Measurements from ENCODE around the gene WSCD1.

WSCD1 gene

DNA sequence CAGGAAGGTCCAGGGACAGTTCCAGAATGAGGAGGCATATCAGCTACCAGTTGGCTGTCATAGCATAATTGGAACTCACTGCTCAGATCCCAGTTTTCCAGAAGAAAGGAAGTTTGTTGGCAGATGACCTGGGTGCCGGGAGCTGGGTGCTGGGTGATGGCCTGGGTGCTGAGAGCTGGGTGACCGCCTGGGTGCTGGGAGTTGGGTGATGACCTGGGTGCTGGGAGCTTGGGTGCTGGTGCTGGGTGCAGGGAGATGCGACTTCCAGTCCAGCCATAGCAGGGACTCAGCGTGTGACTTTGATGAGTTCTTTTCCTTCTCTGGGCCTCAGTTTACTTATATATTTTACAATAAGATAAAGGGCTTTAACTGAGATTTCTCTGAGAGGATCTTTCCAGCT is 18.0 kb downstream of the WSCD1 start:
- DNase-seq, result no peak

DNA sequence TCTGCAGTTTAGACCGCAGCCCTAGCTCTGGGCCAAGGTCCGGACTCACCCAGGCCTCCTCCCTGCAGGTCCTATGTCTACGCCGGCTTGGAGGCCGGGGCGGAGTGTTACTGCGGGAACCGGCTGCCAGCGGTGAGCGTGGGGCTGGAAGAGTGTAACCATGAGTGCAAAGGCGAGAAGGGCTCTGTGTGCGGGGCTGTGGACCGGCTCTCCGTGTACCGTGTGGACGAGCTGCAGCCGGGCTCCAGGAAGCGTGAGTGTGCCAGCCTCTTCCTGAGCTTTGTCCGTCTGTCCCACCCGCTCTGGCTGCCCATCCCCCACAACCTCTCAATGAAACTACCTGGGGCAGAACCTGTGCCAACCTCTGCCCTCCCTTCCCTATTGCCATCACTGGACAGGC is 20.1 kb downstream of the WSCD1 start:
- DNase-seq, result no peak

DNA sequence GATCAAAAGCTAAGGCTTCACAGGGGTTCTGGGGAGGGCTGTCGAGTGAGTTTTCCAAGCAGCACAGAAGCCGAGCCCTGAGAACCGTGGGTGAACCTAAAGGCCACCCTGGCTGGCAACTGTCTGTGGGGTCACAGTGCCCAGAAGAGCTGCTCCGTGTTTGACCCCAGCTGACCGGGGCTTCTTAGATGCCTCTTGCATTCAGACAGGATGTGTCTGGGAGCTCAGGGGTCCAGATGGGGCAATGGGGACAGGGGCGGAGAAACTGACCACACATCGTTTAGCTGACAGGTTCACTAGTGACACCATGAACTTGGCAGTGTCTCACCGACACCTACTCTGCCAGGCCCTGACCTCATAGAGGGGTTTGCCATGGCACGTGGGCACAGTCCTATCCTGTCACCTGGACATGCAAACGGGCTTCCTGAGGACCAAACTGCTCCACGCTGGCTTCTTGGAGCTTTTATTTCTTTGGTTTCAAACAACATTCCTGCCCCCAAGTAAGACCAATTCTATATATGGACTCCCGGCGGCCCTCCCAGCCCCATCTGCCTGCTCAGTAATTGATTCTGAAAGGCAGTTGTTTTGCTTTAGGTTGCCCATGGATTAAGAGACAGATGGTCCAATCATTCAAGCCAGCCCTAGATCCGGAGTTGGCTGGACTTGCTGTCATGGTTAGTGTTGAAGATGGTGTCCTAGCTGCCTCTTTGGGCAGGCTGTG is 22.2 kb downstream of the WSCD1 start:
- no peak for DNase-seq

DNA sequence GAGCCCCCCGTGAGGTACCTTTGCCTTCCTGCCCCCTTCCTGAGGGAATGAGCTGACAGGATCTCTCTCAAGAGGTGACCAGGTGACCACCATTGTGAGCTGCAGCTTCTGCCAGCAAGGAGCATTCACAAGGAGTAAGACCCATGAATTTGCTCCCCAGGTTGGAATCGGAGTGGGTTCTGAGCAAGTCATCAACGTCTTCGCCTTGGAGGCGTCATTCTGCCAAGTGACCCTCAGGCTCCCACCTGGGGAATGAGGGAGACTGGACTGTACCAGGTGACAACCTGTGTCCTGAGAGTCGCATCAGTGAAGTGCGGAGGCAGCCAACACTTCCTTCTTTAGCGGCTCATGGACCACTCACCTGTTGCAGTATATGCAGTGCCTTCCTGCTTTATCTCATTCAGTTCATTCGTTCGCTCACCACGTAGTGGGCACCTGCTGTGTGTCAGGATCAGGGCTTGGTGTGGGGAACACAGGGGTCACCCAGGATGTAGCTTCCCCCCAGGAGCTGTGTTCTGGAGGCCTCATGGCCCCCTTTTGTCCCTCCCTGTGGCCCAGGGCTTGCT is 22.8 kb downstream of the WSCD1 start:
- no peak for DNase-seq

DNA sequence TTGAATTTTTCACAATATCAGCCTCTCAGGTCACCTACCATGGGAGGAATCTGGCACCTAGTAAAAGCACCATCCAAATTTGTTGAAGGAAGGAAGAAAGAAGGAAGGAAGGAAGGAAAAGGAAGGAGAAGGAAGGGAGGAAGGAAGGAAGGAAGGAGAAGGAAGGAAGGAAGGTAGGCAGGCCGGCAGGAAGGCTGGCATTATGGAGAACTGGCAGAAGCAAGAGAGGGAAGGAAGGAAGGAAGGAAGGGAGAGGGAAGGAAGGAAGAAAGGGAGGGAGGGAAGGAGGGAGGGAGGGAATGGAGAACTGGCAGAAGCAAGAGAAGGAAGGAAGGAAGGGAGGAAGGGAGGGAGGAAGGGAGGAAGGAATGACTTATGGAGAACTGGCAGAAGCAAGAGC is 24.3 kb downstream of the WSCD1 start:
- no peak for DNase-seq

DNA sequence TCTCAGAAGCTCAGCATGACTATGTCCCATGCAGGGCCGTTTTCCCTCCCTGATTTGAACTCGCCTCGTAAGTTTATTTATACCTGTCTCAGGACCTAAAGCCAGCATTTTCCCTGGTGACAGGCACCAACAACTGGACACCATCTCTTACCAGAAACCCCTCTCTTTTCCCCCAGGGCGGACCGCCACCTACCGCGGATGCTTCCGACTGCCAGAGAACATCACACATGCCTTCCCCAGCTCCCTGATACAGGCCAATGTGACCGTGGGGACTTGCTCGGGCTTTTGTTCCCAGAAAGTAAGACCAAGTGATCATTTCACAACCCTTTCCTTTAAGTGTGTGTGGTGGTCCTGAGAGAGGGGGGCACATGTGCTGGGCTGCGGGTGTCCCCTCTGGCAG is 24.7 kb downstream of the WSCD1 start:
- DNase-seq, result no peak

DNA sequence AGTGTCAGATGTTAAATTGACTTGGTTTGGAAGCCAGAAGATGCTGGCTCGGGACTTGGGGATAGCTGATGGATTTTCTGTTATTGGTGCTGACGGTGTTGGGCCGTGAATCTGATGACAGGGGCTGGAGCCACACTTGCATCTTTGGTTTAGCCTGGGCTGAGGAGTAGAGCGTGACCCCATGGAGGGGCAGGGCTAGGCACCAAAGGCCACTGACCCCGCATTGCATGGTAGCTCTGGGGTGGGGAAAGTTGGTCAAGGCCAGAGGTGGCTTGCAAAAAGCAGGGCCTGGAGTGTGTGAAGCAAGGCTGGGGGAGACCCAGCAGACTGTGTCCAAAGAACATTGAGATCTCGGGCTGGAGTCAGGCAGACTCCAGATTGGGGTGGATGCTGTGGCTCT is 25.3 kb downstream of the WSCD1 start:
- no peak for DNase-seq

DNA sequence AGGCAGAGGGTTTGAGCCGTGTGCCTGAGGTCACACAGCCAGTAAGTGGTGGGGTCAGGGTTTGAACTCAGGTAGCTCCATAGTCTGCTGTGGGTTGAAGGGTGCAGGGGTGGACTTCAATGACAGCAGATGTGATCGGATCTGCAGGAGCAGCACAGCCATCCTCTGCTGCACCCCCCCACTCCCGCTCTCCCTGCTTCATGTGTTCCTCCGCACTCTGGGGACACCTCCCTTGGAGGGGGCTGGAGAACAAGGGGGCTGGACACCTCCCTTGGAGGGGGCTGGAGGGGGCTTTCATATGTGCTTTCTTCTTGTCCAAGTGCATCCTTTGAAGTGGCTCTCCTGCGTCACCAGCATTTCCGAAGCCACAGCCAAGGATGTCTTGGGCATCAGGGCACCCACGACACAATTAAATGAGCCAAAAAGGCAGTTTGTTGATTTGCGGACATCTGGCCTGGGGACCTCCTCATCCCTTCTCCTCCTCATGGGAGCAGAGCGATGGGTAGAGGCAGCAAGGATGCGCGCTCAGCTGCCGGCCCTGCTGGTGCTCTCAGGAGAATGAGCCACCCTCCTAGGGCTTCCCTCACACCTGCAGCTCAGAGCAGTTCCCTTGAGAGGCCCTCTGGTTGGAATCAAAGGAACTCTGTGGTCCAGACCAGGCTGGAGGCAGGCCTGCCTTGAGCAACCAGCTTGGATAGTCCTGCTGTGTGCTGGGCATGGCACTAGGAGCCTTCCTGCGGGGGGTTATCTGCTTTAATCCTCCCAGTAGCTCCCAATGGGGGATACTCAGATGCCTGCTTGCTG is 26.2 kb downstream of the WSCD1 start:
- no peak for DNase-seq

DNA sequence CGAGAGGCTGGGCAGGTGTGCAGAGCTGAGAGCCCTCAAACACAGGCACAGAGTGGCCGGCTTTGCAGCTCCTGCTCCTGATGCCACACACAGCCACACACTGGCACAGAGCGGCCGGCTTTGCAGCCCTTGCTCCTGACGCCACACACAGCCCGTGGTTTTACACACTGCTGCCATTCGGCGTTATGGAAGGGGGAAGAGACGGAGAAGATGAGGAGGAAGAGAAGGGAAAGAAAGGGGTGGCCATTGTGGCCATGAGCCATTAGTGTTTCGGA is 26.8 kb downstream of the WSCD1 start:
- no peak for DNase-seq

DNA sequence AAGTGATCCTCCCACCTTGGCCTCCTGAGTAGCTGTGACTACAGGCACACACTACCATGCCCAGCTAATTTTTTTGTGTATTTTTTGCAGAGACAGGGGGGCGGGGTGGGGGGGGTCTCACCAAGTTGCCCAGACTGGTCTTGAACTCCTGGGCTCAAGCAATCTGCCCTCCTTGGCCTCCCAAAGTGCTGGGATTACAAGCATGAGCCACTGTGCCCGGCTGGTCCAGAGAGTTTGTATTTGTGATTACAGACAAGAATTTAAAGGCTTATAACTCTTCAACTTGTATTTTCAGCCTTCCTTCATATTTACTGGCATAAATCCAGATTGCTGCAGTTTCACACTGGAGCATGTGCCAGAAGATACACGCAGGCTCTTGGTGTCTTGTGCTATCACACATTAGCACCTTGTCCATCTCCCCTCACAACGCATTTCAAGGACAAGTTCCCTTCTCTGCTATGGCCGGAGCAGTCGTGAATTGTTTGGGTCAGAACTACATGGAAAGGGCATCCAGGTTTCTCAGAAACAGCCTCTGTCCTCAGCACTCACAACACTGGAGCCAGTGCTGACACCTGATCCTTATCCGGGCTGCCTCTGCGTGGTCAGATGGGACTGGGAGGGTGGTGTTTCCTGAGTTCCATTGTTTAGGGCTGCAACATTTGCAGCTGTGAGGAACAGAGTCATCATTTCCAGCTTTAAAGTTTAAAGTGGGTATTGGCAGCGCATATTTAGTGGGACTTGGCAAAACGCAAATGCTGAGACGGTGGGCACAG is 28.1 kb downstream of the WSCD1 start:
- DNase-seq, result no peak

DNA sequence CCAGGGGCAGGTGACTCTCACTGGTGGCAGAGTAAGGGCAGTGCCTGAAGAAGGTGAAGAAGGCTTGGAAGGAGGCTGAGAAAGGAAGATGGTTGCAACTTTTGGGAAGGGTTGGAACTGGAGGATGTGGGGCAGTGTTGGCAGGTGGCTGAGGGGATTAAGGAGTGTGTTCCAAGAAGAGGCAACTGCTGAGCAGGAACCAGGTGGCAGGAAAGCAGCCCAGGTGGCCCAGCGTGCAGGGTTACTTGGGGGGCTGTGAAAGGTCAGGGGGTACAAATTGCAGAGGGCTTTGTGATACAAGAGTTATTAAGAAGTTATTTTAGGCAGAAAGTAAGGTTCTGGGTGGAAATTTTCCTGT is 28.6 kb downstream of the WSCD1 start:
- DNase-seq, result no peak

DNA sequence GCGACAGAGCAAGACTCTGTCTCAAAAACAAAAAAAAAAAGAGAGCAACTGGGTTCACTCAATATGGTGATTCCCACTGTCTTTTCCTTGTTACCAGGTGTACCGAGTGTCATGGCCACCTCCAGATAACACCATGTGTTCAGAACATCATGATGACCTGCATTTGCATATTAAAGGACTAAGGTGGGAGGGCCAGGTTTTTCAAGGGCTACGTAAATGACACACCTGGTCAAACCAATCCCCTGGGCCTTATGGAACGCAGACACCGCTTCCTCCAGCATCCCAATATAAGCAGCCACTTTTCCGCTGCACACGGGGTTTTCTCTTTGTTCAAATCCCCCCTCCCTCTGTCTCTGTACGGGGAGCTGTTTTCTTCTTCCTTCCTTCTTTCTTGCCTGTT is 29.3 kb downstream of the WSCD1 start:
- DNase-seq, result no peak

DNA sequence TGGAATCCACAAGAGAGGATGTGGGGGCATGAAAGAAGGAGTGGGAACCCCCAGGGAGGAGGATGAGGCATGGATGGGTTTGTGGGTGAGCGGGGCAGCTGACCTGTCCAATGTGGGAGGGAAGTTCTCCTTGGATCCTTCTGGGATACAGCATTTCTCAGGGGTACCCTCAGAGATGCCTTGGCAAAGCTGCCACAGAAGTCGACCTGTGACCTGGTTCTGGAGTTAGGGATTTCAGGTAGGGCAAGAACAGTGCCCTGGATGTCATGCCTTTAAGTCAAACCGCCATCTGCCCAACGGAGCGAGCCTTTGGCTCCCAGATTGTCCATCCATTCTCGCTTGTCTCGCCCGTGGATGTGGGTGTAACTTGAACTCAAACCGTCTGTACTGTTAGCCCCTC is 30.0 kb downstream of the WSCD1 start:
- no peak for DNase-seq

DNA sequence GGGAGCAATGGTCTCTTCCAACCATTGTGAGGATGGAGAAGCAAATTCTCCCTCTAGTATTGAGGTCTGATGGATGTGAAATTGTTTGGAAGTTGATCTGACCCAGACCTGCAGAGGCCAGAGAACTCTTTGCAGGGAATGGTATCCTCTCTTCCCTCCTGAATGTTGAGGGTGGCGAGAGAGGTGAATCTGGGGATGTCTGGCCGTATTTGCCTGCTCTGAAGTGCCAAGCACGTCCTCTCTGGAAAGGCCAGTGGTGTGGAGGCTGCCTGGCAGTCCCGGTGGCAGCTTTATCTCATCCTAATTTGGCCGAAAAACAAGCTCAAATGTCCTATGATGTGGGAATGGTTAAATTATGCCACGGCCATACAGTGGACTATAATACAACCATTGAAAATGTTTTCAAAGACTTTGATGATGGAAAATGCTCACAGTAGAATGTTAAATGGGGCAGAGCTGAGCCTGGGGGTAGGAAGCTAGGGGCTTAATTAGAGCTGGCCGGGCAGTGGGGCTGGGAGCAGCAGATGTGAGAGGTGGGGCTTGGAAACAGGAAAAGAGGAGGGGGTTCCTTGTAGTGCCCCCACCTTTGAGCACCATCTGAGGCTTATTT is 30.8 kb downstream of the WSCD1 start:
- no peak for DNase-seq

DNA sequence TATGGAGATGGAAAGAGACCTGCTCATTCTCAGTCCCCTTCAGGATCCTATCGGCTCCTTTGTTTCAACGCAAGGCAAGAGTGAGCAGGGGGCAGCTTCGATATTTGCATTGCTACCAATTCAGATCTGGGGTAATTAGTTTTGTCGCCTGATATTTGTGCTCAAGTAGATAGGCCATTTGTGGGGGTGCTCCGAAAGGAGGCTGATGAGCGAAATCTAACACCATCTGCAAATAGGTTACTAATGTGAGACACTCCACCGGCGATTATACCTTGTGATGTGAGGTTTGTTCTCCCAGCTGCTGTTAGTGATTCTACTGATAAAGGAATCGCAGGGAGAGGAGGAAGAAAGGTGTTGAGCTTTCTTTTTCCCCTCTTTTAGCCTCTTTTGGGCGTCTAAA is 31.5 kb downstream of the WSCD1 start:
- DNase-seq, result no peak

DNA sequence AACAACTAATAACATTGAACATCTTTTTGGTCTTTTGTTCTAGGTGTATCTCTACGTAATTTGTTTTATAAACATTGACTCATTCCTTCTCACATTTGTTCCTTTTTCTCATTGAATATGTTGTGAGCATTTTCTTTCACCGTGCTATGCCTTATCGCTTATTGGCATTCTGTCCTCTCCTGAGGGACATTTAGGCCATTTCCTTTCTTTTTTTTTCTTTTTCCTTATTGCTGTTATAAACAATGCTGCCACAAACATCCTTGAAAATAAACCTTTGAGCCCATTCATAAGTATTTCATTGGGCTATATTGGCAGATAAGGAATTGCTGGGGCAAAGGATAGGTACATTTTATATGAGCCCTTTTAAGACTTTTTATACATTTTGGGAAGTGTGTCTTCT is 32.4 kb downstream of the WSCD1 start:
- no peak for DNase-seq

DNA sequence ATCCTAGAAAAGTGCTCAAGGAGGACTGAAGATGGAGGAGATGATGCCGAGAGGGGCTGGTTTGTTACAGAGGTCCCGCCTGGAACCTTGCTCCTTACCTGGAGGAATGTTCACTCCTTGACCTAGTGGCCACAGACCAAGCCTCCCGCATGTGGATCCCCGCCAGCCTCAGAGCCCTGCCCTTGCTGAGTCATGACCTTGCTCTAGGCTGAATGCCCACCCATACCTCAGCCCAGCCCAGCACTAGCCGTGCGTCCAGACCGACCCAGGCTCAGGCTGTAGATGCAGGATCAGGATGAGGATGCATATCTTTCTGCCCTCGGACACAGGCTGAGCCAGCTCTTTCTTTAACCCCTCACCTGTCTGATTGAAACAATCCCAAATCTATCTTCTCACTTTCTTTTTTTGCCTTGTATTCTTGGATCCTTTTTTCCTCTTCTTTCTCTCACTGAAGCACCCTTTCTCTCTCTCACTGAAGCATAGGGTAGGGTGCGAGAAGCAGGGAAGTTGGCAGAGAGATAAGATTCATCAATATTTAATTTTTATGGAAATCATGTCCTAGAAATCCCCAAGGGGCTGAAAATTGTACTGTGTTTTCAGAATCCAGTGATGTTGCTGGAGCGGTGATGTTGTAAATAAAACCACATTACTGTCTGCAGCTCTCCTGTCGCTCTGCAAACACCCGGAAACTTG is 34.9 kb downstream of the WSCD1 start:
- DNase-seq, result no peak

DNA sequence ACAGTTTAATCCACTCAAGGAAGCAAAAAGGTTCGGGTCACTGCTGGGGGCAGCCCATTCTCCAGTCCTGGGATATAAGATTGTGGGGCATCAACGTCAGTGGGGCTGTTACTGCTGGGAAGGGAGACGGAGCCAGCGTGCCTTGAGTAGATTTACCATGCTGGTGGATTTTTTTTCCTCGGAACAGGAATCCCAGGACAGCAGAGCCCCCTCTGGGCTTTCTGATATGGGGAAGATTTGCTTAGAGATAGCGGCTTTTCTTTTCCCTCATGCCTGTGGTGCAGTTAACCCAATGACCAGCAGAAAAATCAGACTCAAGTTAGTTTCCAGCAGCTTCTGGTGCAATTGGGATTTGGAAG is 35.4 kb downstream of the WSCD1 start:
- no peak for DNase-seq

DNA sequence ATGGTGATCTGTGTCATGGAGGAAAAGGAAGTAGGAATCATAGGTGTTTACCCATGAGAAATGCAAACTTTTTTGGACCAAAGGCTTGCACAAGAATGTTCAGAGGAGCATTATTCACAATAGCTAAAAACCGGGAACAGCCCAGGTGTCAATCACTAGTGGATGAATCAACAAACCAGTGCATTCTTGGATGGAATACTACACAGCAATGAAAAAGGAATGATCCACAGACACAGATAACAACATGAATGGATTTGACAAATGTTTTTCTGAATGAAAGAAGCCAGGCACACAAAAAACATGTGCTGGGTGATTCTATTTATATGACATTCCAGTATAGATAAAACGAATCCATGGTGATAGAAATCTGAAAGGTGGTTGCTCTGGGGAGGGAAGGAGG is 36.0 kb downstream of the WSCD1 start:
- no peak for DNase-seq

DNA sequence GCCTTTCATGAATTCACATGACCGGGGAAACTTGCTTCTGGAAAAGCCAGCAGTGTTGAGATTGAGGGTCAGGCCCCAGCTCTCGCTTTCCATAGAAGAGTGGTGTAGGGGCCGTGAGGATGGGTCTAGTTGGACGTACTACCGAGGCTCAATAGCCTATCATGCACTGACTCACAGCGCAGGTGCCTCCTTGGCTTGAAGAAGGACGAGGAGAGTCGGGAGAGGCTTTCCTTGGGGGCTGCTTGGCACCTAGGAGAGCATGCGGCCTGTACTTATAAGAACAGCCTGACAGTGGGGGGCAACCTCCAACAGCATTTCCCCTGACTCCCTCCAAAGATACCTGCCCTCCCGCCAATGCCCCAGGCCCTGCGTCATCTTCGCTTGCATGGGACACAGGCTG is 37.6 kb downstream of the WSCD1 start:
- no peak for DNase-seq

DNA sequence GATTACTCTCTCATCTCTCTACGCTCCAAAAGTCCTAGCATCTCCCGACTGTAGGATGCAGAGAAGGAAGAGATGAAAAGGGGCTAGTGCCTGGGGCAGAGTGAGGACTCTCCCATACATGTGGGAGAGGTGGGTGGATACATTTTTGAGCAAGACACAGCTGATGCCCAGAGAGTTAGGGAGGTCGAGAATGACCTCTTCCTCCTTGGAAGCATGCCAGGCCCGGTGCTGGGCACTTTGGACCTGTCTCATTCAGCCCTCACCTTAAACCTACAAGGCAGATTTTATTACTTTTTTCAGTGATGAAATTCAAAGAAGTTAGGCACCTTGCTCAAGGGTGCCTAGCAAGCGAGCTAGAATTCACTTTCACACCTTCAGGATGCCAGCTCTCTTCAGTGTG is 38.2 kb downstream of the WSCD1 start:
- DNase-seq, result no peak

DNA sequence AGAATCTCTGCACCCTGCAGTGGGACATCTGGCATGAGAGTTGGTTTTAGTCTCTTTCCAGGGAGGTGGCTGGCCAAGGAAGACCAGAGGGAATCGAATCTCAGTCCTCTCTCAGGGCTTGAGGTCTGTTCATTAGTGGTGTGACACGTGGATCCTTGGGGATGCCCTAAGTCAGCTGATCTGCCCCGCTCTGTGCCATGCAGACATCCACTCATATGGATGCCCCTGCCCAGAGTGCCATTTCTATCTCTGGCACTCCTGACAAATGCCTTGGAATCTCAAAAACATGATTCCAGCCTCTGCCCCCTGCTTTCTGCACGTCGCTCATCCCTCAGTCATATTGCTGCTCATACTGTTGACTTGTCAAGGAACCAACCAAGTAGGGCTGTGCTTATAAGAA is 38.8 kb downstream of the WSCD1 start:
- no peak for DNase-seq

DNA sequence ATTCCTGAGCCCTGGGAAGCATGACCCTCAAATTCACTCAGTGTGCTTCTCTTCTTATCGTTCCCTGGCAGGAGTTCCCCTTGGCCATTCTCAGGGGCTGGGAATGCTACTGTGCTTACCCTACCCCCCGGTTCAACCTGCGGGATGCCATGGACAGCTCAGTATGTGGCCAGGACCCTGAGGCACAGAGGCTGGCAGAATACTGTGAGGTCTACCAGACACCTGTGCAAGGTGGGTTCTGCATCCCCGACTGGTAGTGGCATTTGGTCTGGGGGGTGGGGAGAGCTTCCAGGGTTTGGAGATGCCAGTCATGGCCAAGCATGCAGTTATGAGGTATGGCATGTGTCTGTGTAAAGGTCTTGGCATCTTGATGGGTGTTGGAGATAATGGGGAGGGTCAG is 39.4 kb downstream of the WSCD1 start:
- no peak for DNase-seq

All from activated naive CD4-positive, alpha-beta T cell treated with anti-CD3 and anti-CD28 coated beads, Interleukin-2, amount 50 U/mL, for 16 hours (primary cell).